Spinal cord (tissue), 10 donors: ENCODE measurements around the gene OR51S1. TPM values are rescaled to one million over a fixed set of nuclear protein-coding genes. Genes with fewer than 3 reads are reported as not detected.
"Not testable (repeated sequence)": the region's sequence is repeated elsewhere in the genome, so short reads cannot be mapped to it uniquely, and the experiment has no call there.

ENCODE experiments used
- DNase-seq, 6 donors: peaks; one replicate each; pipeline versions ENCODE4 v3.0.0 to v3.0.0-alpha.2; 2013 to 2015; ENCODE audit warnings: low spot score in 6 of 6, low read depth in 4 of 6
- H3K27ac ChIP-seq: one replicate; pipeline ENCODE4 v1.5.1; 2013; ENCODE audit warnings: low read depth, low read length, control low read depth
- H3K27me3 ChIP-seq: one replicate; pipeline ENCODE4 v1.6.1; 2013; ENCODE audit warnings: low read length; ENCODE audit not compliant: control insufficient read depth, insufficient read depth
- H3K36me3 ChIP-seq: one replicate; pipeline ENCODE4 v1.6.1; 2013; ENCODE audit warnings: low read length; ENCODE audit not compliant: control insufficient read depth, insufficient read depth
- H3K4me1 ChIP-seq: one replicate; pipeline ENCODE4 v1.6.1; 2013; ENCODE audit warnings: low read length; ENCODE audit not compliant: control insufficient read depth, insufficient read depth
- H3K4me3 ChIP-seq: one replicate; pipeline ENCODE4 v1.5.1; 2013; ENCODE audit warnings: low read depth, low read length, control low read depth
- H3K9me3 ChIP-seq: one replicate; pipeline ENCODE4 v1.6.1; 2013; ENCODE audit warnings: low read length; ENCODE audit not compliant: control insufficient read depth, insufficient read depth
- WGBS: methylation state at CpG from one replicate; pipeline ENCODE4 v1.1.5; 2013; ENCODE audit warnings: missing lambda C conversion rate; ENCODE audit not compliant: insufficient coverage; 5-methylcytosine and 5-hydroxymethylcytosine counted together
- polyA plus RNA-seq, 2 donors: library from polyadenylated mRNA; unstranded; fragments of 120-200 nt; gene quantifications; one replicate each; pipeline ENCODE4 v1.2.1, GENCODE V29; 2013; ENCODE audit not compliant: insufficient read length in 2 of 2
- total RNA-seq, 2 donors: library from RNA; depleted of rRNA in 1 of 2; stranded (reverse); fragments of 120-200 nt in 1 of 2; fragments of >200 nt in 1 of 2; gene quantifications; one replicate each; pipeline versions ENCODE4 v1.2.3 to v1.2.4, GENCODE V29; 2013 to 2014
- donor health status: healthy.

Gene OR51S1
- total and polyA plus RNA-seq, 4 donors: not detected

GRCh38 chr11:4821021-4821420, 28.0 kb downstream of the OR51S1 start, which contains the start of gene OR51F2:
OR51F2 (plus strand) TSS chr11:4821321; CDS start chr11:4821422, 101 bp downstream.
- Histone ChIP-seq H3K27ac (no peak within 1 kb of the TSS), H3K9me3 (no peaks in the 10 kb centered on the region), H3K4me3 (no peak within 1 kb of the TSS), H3K4me1 (no peaks in the 10 kb centered on the region), H3K27me3 (no peaks in the 10 kb centered on the region), H3K36me3 (no peaks in the 10 kb centered on the region)
- DNase-seq: peak in 1 of 6 donors; percentile 40
- no CpG with 5 or more reads among the region's 1 CpG for WGBS

GRCh38 chr11:4809246-4809645, 39.8 kb downstream of the OR51S1 start:
- no peaks in the 10 kb centered on the region for H3K27me3 ChIP-seq
- peak in 1 of 6 donors; percentile 16 for DNase-seq
- no peaks in the 10 kb centered on the region for H3K9me3 ChIP-seq
- no peak overlapping the region for H3K27ac ChIP-seq
- H3K4me1 ChIP-seq: no peaks in the 10 kb centered on the region
- WGBS: no CpG with 5 or more reads among the region's 2 CpGs
- H3K36me3 ChIP-seq: no peaks in the 10 kb centered on the region
- H3K4me3 ChIP-seq: no peak overlapping the region

- no peaks in the 10 kb centered on the region for H3K9me3 ChIP-seq
- H3K4me1 ChIP-seq: no peaks in the 10 kb centered on the region
- no peak overlapping the region for H3K4me3 ChIP-seq
- WGBS: 100% methylated on average over 1 of the region's 1 CpG
- no peaks in the 10 kb centered on the region for H3K27me3 ChIP-seq
- DNase-seq: no peak
- no peak overlapping the region for H3K27ac ChIP-seq
- no peaks in the 10 kb centered on the region for H3K36me3 ChIP-seq
Observed at GRCh38 chr11:4808476-4808875, 40.5 kb downstream of the OR51S1 start.

GRCh38 chr11:4804280-4804679, 44.7 kb downstream of the OR51S1 start, which contains the start of gene OR52R1:
OR52R1 (minus strand) TSS chr11:4804380; CDS start chr11:4804380, 0 bp downstream.
- no peak within 1 kb of the TSS for H3K4me3 ChIP-seq
- H3K27ac ChIP-seq: no peak within 1 kb of the TSS
- H3K9me3 ChIP-seq: no peaks in the 10 kb centered on the region
- no peak for DNase-seq
- H3K4me1 ChIP-seq: no peaks in the 10 kb centered on the region
- 89% methylated on average over 1 of the region's 3 CpGs for WGBS
- H3K36me3 ChIP-seq: no peaks in the 10 kb centered on the region
- H3K27me3 ChIP-seq: no peaks in the 10 kb centered on the region

DNA sequence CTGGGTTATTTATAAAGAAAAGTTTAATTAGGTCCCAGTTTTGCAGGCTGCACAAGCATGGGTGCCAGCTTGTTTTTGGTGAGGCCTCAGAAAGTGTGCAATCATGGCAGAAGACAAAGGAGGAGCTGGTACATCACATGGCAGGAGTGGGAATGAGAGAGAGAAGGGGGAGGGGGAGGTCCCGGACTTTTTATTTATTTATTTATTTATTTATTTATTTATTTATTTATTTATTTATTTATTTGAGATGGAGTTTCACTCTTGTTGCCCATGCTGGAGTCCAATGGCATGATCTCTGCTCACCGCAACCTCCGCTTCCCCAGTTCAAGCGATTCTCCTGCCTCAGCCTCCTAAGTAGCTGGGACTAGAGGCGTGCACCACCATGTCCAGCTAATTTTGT, 47.7 kb downstream of the OR51S1 start:
- H3K9me3 ChIP-seq, H3K4me1 ChIP-seq, H3K27me3 ChIP-seq, H3K4me3 ChIP-seq, DNase-seq, H3K27ac ChIP-seq, H3K36me3 ChIP-seq: not testable (repeated sequence)
- WGBS: 100% methylated on average over 1 of the region's 5 CpGs

DNA sequence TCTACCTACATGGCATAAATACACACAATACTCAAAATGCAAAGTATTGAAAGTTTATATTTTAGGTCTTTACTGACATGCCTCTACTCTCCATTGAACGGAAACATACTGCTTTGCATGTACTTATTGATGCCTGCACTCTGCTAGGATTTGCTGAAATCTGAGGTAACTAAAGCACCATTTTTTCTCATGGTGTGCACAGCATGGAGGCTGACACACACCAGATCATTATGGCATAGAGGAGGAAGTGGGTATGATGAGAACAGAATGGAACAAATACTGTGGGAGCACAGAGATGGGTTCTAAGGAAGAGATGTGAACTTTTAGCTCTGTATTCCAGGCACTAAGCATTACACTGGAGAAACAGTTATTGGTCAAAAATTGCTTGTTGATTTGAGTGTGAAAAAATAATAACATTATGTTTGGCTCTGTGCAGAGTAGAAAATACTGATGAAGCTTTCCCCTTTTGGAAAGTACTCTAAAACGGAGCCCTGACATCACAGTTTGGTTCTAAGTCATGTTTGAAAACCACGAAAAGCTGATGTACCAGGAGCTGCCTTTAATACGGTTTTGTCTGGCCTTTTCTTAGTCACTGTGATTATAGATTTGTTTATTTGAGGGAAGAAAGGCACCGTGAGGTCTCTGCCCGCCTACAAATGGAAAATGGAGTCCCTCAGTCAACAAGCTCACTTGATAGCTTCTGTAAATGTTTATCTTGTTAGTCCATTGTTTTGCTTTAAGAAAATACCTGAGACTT, 50.4 kb downstream of the OR51S1 start:
- 100% methylated on average over 2 of the region's 6 CpGs for WGBS
- Histone ChIP-seq H3K36me3 (no peaks in the 10 kb centered on the region), H3K27ac (no peak overlapping the region), H3K27me3 (no peaks in the 10 kb centered on the region), H3K9me3 (no peaks in the 10 kb centered on the region), H3K4me3 (no peak overlapping the region), H3K4me1 (no peaks in the 10 kb centered on the region)
- no peak for DNase-seq

Other genes starting within 250 kb of the OR51S1 start
- 10 to 100 TPM; 11.3 to 15.5 TPM for gene TRIM68, start 241.0 kb downstream of the OR51S1 start, total RNA-seq
- gene TRIM68, start 241.0 kb downstream of the OR51S1 start, polyA plus RNA-seq: 10 to 100 TPM; 14.0 to 16.3 TPM
- gene OR51D1, start 211.7 kb downstream of the OR51S1 start, total RNA-seq: not detected
- gene OR51D1, start 211.7 kb downstream of the OR51S1 start, polyA plus RNA-seq: not detected
- 1 to 10 TPM in 1 of 2 donors, under 1 TPM in 1; 0.40 to 1.8 TPM for gene OR51E1, start 205.2 kb downstream of the OR51S1 start, total RNA-seq
- gene OR51E1, start 205.2 kb downstream of the OR51S1 start, polyA plus RNA-seq: under 1 TPM; 0.11 to 0.29 TPM
- under 1 TPM; 0.39 to 0.40 TPM for gene OR51E2, start 151.4 kb downstream of the OR51S1 start, total RNA-seq
- gene OR51E2, start 151.4 kb downstream of the OR51S1 start, polyA plus RNA-seq: under 1 TPM; 0.26 to 0.35 TPM
- not detected for gene MMP26, start 144.4 kb downstream of the OR51S1 start, total RNA-seq
- gene MMP26, start 144.4 kb downstream of the OR51S1 start, polyA plus RNA-seq: under 1 TPM; 0.17 to 0.27 TPM
- gene OR51F1, start 79.3 kb downstream of the OR51S1 start, total RNA-seq: not detected
- gene OR51F1, start 79.3 kb downstream of the OR51S1 start, polyA plus RNA-seq: not detected
- gene OR52R1, start 44.8 kb downstream of the OR51S1 start, total RNA-seq: not detected
- not detected for gene OR52R1, start 44.8 kb downstream of the OR51S1 start, polyA plus RNA-seq
- not detected for gene OR51F2, start 27.9 kb downstream of the OR51S1 start, total RNA-seq
- not detected for gene OR51F2, start 27.9 kb downstream of the OR51S1 start, polyA plus RNA-seq
- gene OR51T1, start 32.7 kb upstream of the OR51S1 start, total RNA-seq: not detected
- not detected for gene OR51T1, start 32.7 kb upstream of the OR51S1 start, polyA plus RNA-seq
- not detected for gene OR51A7, start 54.6 kb upstream of the OR51S1 start, total RNA-seq
- not detected for gene OR51A7, start 54.6 kb upstream of the OR51S1 start, polyA plus RNA-seq
- gene OR51G2, start 70.1 kb upstream of the OR51S1 start, total RNA-seq: not detected
- gene OR51G2, start 70.1 kb upstream of the OR51S1 start, polyA plus RNA-seq: not detected
- not detected for gene OR51G1, start 75.1 kb upstream of the OR51S1 start, total RNA-seq
- gene OR51G1, start 75.1 kb upstream of the OR51S1 start, polyA plus RNA-seq: not detected
- not detected for gene OR51A4, start 98.4 kb upstream of the OR51S1 start, total RNA-seq
- not detected for gene OR51A4, start 98.4 kb upstream of the OR51S1 start, polyA plus RNA-seq
- not detected for gene OR51A2, start 106.5 kb upstream of the OR51S1 start, total RNA-seq
- gene OR51A2, start 106.5 kb upstream of the OR51S1 start, polyA plus RNA-seq: not detected
- gene OR51L1, start 145.6 kb upstream of the OR51S1 start, total RNA-seq: not detected
- under 1 TPM in 1 of 2 donors, not detected in 1; 0.03 TPM for gene OR51L1, start 145.6 kb upstream of the OR51S1 start, polyA plus RNA-seq
- gene OR52J3, start 197.3 kb upstream of the OR51S1 start, total RNA-seq: not detected
- not detected for gene OR52J3, start 197.3 kb upstream of the OR51S1 start, polyA plus RNA-seq
- not detected for gene OR52E2, start 210.4 kb upstream of the OR51S1 start, total RNA-seq
- not detected for gene OR52E2, start 210.4 kb upstream of the OR51S1 start, polyA plus RNA-seq
- gene OR52E1, start 220.4 kb upstream of the OR51S1 start, total RNA-seq: not detected
- gene OR52E1, start 220.4 kb upstream of the OR51S1 start, polyA plus RNA-seq: not detected